Measurements from ENCODE around the gene SEC14L6. TPM values are rescaled to one million over a fixed set of nuclear protein-coding genes. Genes with fewer than 3 reads are reported as not detected.
"Not testable (repeated sequence)": the region's sequence is repeated elsewhere in the genome, so short reads cannot be mapped to it uniquely, and the experiment has no call there.

The SEC14L6 gene
- total RNA-seq, 3 donors from 2014 or later (not counting 1 experiment from before 2014, with no cell fraction given), result 0.18 to 0.23 TPM; not detected in 1

GRCh38 chr22:30561402-30562189 is 15.1 kb upstream of the SEC14L6 start:
- no peak overlapping the region for H3K27ac Mint-ChIP-seq
- H3K27me3 Mint-ChIP-seq (ENCODE audit: low read depth in 2 of 2), result no peaks in the 10 kb centered on the region
- no peaks in the 10 kb centered on the region for H3K36me3 Mint-ChIP-seq
- no peaks in the 10 kb centered on the region for H3K9me3 Mint-ChIP-seq
- H3K4me1 Mint-ChIP-seq, result no peaks in the 10 kb centered on the region
- Histone ChIP-seq H3K4me1 (ENCODE audit: control insufficient read depth, insufficient read depth, low read length) (no peaks in the 10 kb centered on the region), H3K27ac (ENCODE audit: low read length) (no peak overlapping the region), H3K9me3 (ENCODE audit: control insufficient read depth, insufficient read depth, low read length) (no peaks in the 10 kb centered on the region), H3K36me3 (ENCODE audit: control insufficient read depth, insufficient read depth, low read length) (no peaks in the 10 kb centered on the region), H3K27me3 (ENCODE audit: control insufficient read depth, insufficient read depth, low read length) (no peaks in the 10 kb centered on the region), H3K4me3 (ENCODE audit: low read length) (no peak overlapping the region)
- no peak overlapping the region for H3K4me3 Mint-ChIP-seq
- no peak for TF ChIP-seq CTCF (IDR thresholded peaks at IDR 0.05)
- ATAC-seq (no peak), DNase-seq (no peak)
- intact Hi-C loops (cut with micrococcal nuclease), result no loop called here
- 74% methylated on average over 10 of the region's 10 CpGs for WGBS (ENCODE audit: insufficient coverage)

- H3K36me3 ChIP-seq (ENCODE audit: control insufficient read depth, insufficient read depth, low read length); H3K27ac ChIP-seq (ENCODE audit: low read length); DNase-seq; H3K4me3 ChIP-seq (ENCODE audit: low read length); H3K9me3 Mint-ChIP-seq; H3K27ac Mint-ChIP-seq; H3K4me3 Mint-ChIP-seq; ATAC-seq; H3K27me3 Mint-ChIP-seq (ENCODE audit: low read depth in 2 of 2); H3K4me1 ChIP-seq (ENCODE audit: control insufficient read depth, insufficient read depth, low read length); H3K9me3 ChIP-seq (ENCODE audit: control insufficient read depth, insufficient read depth, low read length); intact Hi-C loops (cut with micrococcal nuclease); H3K4me1 Mint-ChIP-seq; H3K27me3 ChIP-seq (ENCODE audit: control insufficient read depth, insufficient read depth, low read length); H3K36me3 Mint-ChIP-seq: not testable (repeated sequence)
- 85% methylated on average over 11 of the region's 11 CpGs for whole genome bisulfite sequencing (ENCODE audit: insufficient coverage)
Observed at GRCh38 chr22:30560643-30561202, 14.2 kb upstream of the SEC14L6 start.

GRCh38 chr22:30559889-30560288 is 13.3 kb upstream of the SEC14L6 start:
- Histone ChIP-seq H3K27me3 (ENCODE audit: control insufficient read depth, insufficient read depth, low read length) (no peaks in the 10 kb centered on the region), H3K36me3 (ENCODE audit: control insufficient read depth, insufficient read depth, low read length) (no peaks in the 10 kb centered on the region), H3K4me3 (ENCODE audit: low read length) (no peak overlapping the region), H3K27ac (ENCODE audit: low read length) (no peak overlapping the region), H3K4me1 (ENCODE audit: control insufficient read depth, insufficient read depth, low read length) (no peaks in the 10 kb centered on the region), H3K9me3 (ENCODE audit: control insufficient read depth, insufficient read depth, low read length) (no peaks in the 10 kb centered on the region)
- no peak overlapping the region for H3K4me3 Mint-ChIP-seq
- no peak overlapping the region for H3K27ac Mint-ChIP-seq
- H3K36me3 Mint-ChIP-seq, result no peaks in the 10 kb centered on the region
- intact Hi-C loops (cut with micrococcal nuclease), result no loop called here
- DNase-seq, result no peak
- 90% methylated on average over 6 of the region's 6 CpGs for WGBS (ENCODE audit: insufficient coverage)
- H3K4me1 Mint-ChIP-seq, result no peaks in the 10 kb centered on the region
- no peaks in the 10 kb centered on the region for H3K27me3 Mint-ChIP-seq (ENCODE audit: low read depth in 2 of 2)
- TF ChIP-seq CTCF (IDR thresholded peaks at IDR 0.05), result no peak
- no peaks in the 10 kb centered on the region for H3K9me3 Mint-ChIP-seq
- no peak for ATAC-seq

- TF ChIP-seq CTCF (IDR thresholded peaks at IDR 0.05), result no peak
- Histone ChIP-seq H3K9me3 (ENCODE audit: control insufficient read depth, insufficient read depth, low read length) (no peaks in the 10 kb centered on the region), H3K27me3 (ENCODE audit: control insufficient read depth, insufficient read depth, low read length) (no peaks in the 10 kb centered on the region), H3K27ac (ENCODE audit: low read length) (no peak overlapping the region), H3K4me3 (ENCODE audit: low read length) (no peak overlapping the region), H3K4me1 (ENCODE audit: control insufficient read depth, insufficient read depth, low read length) (no peaks in the 10 kb centered on the region), H3K36me3 (ENCODE audit: control insufficient read depth, insufficient read depth, low read length) (no peaks in the 10 kb centered on the region)
- ATAC-seq (no peak), DNase-seq (no peak)
- intact Hi-C loops (cut with micrococcal nuclease), result no loop called here
- H3K27me3 Mint-ChIP-seq (ENCODE audit: low read depth in 2 of 2), result no peaks in the 10 kb centered on the region
- WGBS (ENCODE audit: insufficient coverage), result 89% methylated on average over 8 of the region's 8 CpGs
- H3K27ac Mint-ChIP-seq, result no peak overlapping the region
- no peak overlapping the region for H3K4me3 Mint-ChIP-seq
- H3K9me3 Mint-ChIP-seq, result no peaks in the 10 kb centered on the region
- no peaks in the 10 kb centered on the region for H3K36me3 Mint-ChIP-seq
- H3K4me1 Mint-ChIP-seq, result no peaks in the 10 kb centered on the region
Observed at GRCh38 chr22:30557243-30557642, 10.7 kb upstream of the SEC14L6 start.

All from natural killer cell (primary cell).